Measurements from ENCODE around the gene PES1. TPM values are rescaled to one million over a fixed set of nuclear protein-coding genes. Genes with fewer than 3 reads are reported as not detected.
A peak's percentile ranks its signal among the peaks of the same experiment; 100 is the strongest.
"Not testable (repeated sequence)": the region's sequence is repeated elsewhere in the genome, so short reads cannot be mapped to it uniquely, and the experiment has no call there.

Gene PES1
- total RNA-seq, 1 experiment from 2014 or later: 98.0 TPM

GRCh38 chr22:30575859-30576258 lies 15.9 kb downstream of the PES1 start:
- peak; percentile 14 for DNase-seq (ENCODE audit: low read depth)

GRCh38 chr22:30574997-30575671 lies 16.6 kb downstream of the PES1 start:
- peak; percentile 73 for DNase-seq (ENCODE audit: low read depth)

- DNase-seq (ENCODE audit: low read depth): no peak
Measured at GRCh38 chr22:30574095-30574981, 17.4 kb downstream of the PES1 start, which contains the start of gene GAL3ST1. GAL3ST1 (minus strand) TSS chr22:30574665; CDS start chr22:30557392, 17,273 bp downstream.

GRCh38 chr22:30573594-30574094 lies 18.1 kb downstream of the PES1 start:
- peak; percentile 24 for DNase-seq (ENCODE audit: low read depth)

GRCh38 chr22:30572840-30573593 lies 18.7 kb downstream of the PES1 start:
- no peak for DNase-seq (ENCODE audit: low read depth)

- no peak for DNase-seq (ENCODE audit: low read depth)
Measured at GRCh38 chr22:30572210-30572609, 19.5 kb downstream of the PES1 start.

GRCh38 chr22:30569674-30570202 lies 22.0 kb downstream of the PES1 start:
- no peak for DNase-seq (ENCODE audit: low read depth)

- no peak for DNase-seq (ENCODE audit: low read depth)
Measured at GRCh38 chr22:30568137-30568805, 23.4 kb downstream of the PES1 start.

GRCh38 chr22:30567277-30567676 lies 24.4 kb downstream of the PES1 start:
- DNase-seq (ENCODE audit: low read depth): not testable (repeated sequence)

GRCh38 chr22:30566125-30566524 lies 25.6 kb downstream of the PES1 start:
- no peak for DNase-seq (ENCODE audit: low read depth)

- DNase-seq (ENCODE audit: low read depth): no peak
Measured at GRCh38 chr22:30565341-30565740, 26.4 kb downstream of the PES1 start.

- no peak for DNase-seq (ENCODE audit: low read depth)
Measured at GRCh38 chr22:30564761-30565119, 27.0 kb downstream of the PES1 start.

- DNase-seq (ENCODE audit: low read depth): no peak
Measured at GRCh38 chr22:30564045-30564760, 27.5 kb downstream of the PES1 start.

GRCh38 chr22:30562366-30562765 lies 29.3 kb downstream of the PES1 start:
- DNase-seq (ENCODE audit: low read depth): no peak

- DNase-seq (ENCODE audit: low read depth): no peak
Measured at GRCh38 chr22:30561402-30562189, 30.1 kb downstream of the PES1 start.

- DNase-seq (ENCODE audit: low read depth): not testable (repeated sequence)
Measured at GRCh38 chr22:30560643-30561202, 31.0 kb downstream of the PES1 start.

GRCh38 chr22:30559889-30560288 lies 31.8 kb downstream of the PES1 start:
- DNase-seq (ENCODE audit: low read depth): no peak

- no peak for DNase-seq (ENCODE audit: low read depth)
Measured at GRCh38 chr22:30557243-30557642, 34.5 kb downstream of the PES1 start.

GRCh38 chr22:30556388-30556787 lies 35.3 kb downstream of the PES1 start:
- no peak for DNase-seq (ENCODE audit: low read depth)
